Measurements from ENCODE around the gene MYH7B. TPM values are rescaled to one million over a fixed set of nuclear protein-coding genes. Genes with fewer than 3 reads are reported as not detected.

MYH7B gene
- total and polyA plus RNA-seq, 2 experiments from 2014 or later: 0.10 to 1.1 TPM

- Histone ChIP-seq H3K27me3 (ENCODE audit: insufficient read depth) (no peaks in the 10 kb centered on the region), H4K20me1 (replicated peaks; ENCODE audit: insufficient read depth) (no peaks in the 10 kb centered on the region; the same call in 1 of the 2 replicates), H3K4me3 (no peak overlapping the region), H3K79me2 (replicated peaks; ENCODE audit: insufficient read depth) (no peaks in the 10 kb centered on the region), H3K4me2 (no peak overlapping the region), H3F3A (replicated peaks; ENCODE audit: low read depth) (0 out of 2 replicates have a peak, but pooled peaks cover 6% of the 10 kb centered on the region), H2AFZ (no peak overlapping the region), H3K36me3 (ENCODE audit: insufficient read depth) (no peaks in the 10 kb centered on the region), H3K9me2 (ENCODE audit: insufficient read depth) (no peaks in the 10 kb centered on the region), H3K27ac (ENCODE audit: low read depth) (no peak overlapping the region), H3K4me1 (ENCODE audit: insufficient read depth) (no peaks in the 10 kb centered on the region)
- Mint-ChIP-seq H3K4me3 (peak overlapping the region; percentile 21; the same call in 1 of the 3 replicates), H3K36me3 (ENCODE audit: low read depth) (peaks cover 22% of the 10 kb centered on the region), H3K27me3 (ENCODE audit: insufficient read depth, low read depth, poor library complexity) (peaks cover 37% of the 10 kb centered on the region), H3K9me3 (peaks cover 4% of the 10 kb centered on the region; the same call in 2 of the 3 replicates), H3K27ac (no peak overlapping the region), H3K4me1 (peaks cover 19% of the 10 kb centered on the region)
- TF ChIP-seq EZH2 (IDR thresholded peaks at IDR 0.05; ENCODE audit: low read depth, unreplicated experiment): no peak
- no peak for TF ChIP-seq CREB1 (CRISPR knock-in tag; IDR thresholded peaks at IDR 0.05; ENCODE audit: low read depth)
- TF ChIP-seq STAT1 (IDR thresholded peaks at IDR 0.05; ENCODE audit: unreplicated experiment): no peak
- TF ChIP-seq POLR2AphosphoS5 (IDR thresholded peaks at IDR 0.05; ENCODE audit: low read depth): no peak
- TF ChIP-seq ZNF114 (CRISPR knock-in tag; IDR thresholded peaks at IDR 0.05): no peak
- no peak for TF ChIP-seq ZNF331 (CRISPR knock-in tag; IDR thresholded peaks at IDR 0.05; ENCODE audit: low read depth)
- TF ChIP-seq EZH2phosphoT487 (IDR thresholded peaks at IDR 0.05; ENCODE audit: unreplicated experiment): no peak
- no peak for TF ChIP-seq JUNB (IDR thresholded peaks at IDR 0.05; ENCODE audit: unreplicated experiment)
- TF ChIP-seq REST (IDR thresholded peaks at IDR 0.05; ENCODE audit: unreplicated experiment): no peak
- no peak for TF ChIP-seq CTCF (conservative IDR thresholded peaks at IDR 0.05; ENCODE audit: low read depth in 2 of 2)
- no peak for TF ChIP-seq NANOG (IDR thresholded peaks at IDR 0.05; ENCODE audit: borderline replicate concordance)
- no peak for TF ChIP-seq ZNF462 (CRISPR knock-in tag; IDR thresholded peaks at IDR 0.05)
- no peak for TF ChIP-seq ETS1 (IDR thresholded peaks at IDR 0.05)
- no peak for ATAC-seq
- no peak for DNase-seq (ENCODE audit: low spot score)
These were observed 42.1 kb downstream of the MYH7B start for GRCh38 chr20:34997774-34998173.

All from GM23338 (cell line).